SU-DHL-6 (cell line): ENCODE data around the gene RGMA.

Experiments
- EZH2phosphoT487 ChIP-seq: fragments of 200-600 bp; sonication (generic), shearing (Covaris generic); conservative IDR thresholded peaks from 2 replicates; pipeline ENCODE4 v1.6.1; 2018; ENCODE audit warnings: mild to moderate bottlenecking, antibody characterized with exemption, low read length, moderate library complexity, mixed read lengths
- TF ChIP-seq, protein P1 (sequence below): fragments of 200-600 bp; sonication (generic); IDR thresholded peaks from one replicate; pipeline ENCODE4 v1.5.1; 2017; ENCODE audit warnings: antibody characterized with exemption, mild to moderate bottlenecking, low read length, moderate library complexity; ENCODE audit not compliant: insufficient read depth, poor library complexity, severe bottlenecking

DNA sequence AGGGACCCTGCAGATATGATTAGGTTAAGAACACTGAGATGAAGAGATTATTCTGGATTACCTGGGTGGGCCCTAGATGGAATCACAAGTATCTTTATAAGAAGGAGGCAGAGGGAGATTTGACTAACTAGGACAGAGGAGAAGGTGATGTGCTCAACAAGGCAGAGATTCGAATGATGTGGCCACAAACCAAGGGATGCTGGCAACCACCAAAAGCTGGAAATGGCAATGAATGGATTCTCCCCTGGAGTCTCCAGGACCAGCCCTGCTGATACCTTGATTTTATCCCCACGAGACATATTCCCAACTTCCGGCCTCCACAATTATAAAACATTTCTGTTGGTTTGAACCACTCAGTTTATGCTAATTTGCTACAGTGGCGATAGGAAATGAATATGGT, 42.9 kb downstream of the RGMA start:
- TF ChIP-seq, protein P1, sequence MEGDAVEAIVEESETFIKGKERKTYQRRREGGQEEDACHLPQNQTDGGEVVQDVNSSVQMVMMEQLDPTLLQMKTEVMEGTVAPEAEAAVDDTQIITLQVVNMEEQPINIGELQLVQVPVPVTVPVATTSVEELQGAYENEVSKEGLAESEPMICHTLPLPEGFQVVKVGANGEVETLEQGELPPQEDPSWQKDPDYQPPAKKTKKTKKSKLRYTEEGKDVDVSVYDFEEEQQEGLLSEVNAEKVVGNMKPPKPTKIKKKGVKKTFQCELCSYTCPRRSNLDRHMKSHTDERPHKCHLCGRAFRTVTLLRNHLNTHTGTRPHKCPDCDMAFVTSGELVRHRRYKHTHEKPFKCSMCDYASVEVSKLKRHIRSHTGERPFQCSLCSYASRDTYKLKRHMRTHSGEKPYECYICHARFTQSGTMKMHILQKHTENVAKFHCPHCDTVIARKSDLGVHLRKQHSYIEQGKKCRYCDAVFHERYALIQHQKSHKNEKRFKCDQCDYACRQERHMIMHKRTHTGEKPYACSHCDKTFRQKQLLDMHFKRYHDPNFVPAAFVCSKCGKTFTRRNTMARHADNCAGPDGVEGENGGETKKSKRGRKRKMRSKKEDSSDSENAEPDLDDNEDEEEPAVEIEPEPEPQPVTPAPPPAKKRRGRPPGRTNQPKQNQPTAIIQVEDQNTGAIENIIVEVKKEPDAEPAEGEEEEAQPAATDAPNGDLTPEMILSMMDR = no peak
- no peak for TF ChIP-seq EZH2phosphoT487
